Measurements from ENCODE around the gene APOOL.
A peak's percentile ranks its signal among the peaks of the same experiment; 100 is the strongest.

Gene APOOL

DNA sequence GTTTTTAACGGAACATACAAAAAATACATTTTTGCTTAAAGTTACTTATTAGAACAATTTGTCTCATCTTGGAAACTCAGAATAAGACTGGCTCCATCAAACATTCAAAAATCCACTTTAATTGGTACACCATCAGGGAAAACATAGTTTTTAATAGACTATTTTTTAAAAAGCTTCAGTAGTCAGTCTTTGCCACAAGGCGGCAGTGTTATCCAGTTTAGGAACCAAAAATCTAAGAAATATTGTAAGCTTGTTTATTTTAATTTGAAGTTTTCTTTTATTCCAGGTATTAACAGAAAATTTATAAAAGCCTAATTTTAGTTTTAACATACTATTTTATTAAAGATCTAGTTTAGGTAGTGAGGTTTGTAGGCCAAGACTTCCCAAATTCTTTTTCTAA, 107.7 kb downstream of the APOOL start:
- Histone ChIP-seq H3K36me3 (ENCODE audit: control insufficient read depth in 4 of 4, insufficient read depth in 4 of 4, low read length in 3 of 4) (no peaks in the 10 kb centered on the region), H3K27me3 (replicated peaks in 2 of 5; ENCODE audit: control insufficient read depth in 4 of 5, insufficient read depth in 5 of 5, low read length in 4 of 5) (peaks cover 0 to 2% (median 0%) of the 10 kb centered on the region in 5 experiments), H3K27ac (ENCODE audit: insufficient read depth in 1 of 2, low read depth in 1 of 2, low read length in 2 of 2, poor library complexity in 1 of 2, severe bottlenecking in 2 of 2) (no peak overlapping the region), H3K9me3 (ENCODE audit: control extremely low read depth in 1 of 5, control insufficient read depth in 4 of 5, insufficient read depth in 2 of 5, low read depth in 1 of 5, low read length in 4 of 5) (no peaks in the 10 kb centered on the region), H3K4me1 (ENCODE audit: control extremely low read depth in 1 of 4, control insufficient read depth in 4 of 4, insufficient read depth in 4 of 4, low read length in 3 of 4) (peaks cover 0 to 1% (median 0%) of the 10 kb centered on the region in 4 experiments), H3K4me3 (ENCODE audit: control insufficient read depth in 1 of 7, extremely low read depth in 1 of 7, insufficient read depth in 4 of 7, low read depth in 2 of 7, low read length in 6 of 7) (no peak overlapping the region)
- POLR2A ChIA-PET = no interaction called here
- CTCF ChIA-PET = interaction anchor here (1.2 to 1.4 kb wide), 2 partner anchors 432 to 434 kb away, joined by 3 to 4 read pairs; no protein-coding TSS in a partner anchor
- peak; percentile 2 to 49 (median 36) for DNase-seq
- no CpG with 5 or more reads among the region's 2 CpGs for WGBS (ENCODE audit: insufficient coverage)

- Histone ChIP-seq H3K9me3 (ENCODE audit: control extremely low read depth in 1 of 5, control insufficient read depth in 4 of 5, insufficient read depth in 2 of 5, low read depth in 1 of 5, low read length in 4 of 5) (no peaks in the 10 kb centered on the region), H3K27ac (ENCODE audit: insufficient read depth in 1 of 2, low read depth in 1 of 2, low read length in 2 of 2, poor library complexity in 1 of 2, severe bottlenecking in 2 of 2) (no peak overlapping the region), H3K27me3 (replicated peaks in 2 of 5; ENCODE audit: control insufficient read depth in 4 of 5, insufficient read depth in 5 of 5, low read length in 4 of 5) (no peaks in the 10 kb centered on the region), H3K36me3 (ENCODE audit: control insufficient read depth in 4 of 4, insufficient read depth in 4 of 4, low read length in 3 of 4) (no peaks in the 10 kb centered on the region), H3K4me1 (ENCODE audit: control extremely low read depth in 1 of 4, control insufficient read depth in 4 of 4, insufficient read depth in 4 of 4, low read length in 3 of 4) (peaks cover 0 to 1% (median 0%) of the 10 kb centered on the region in 4 experiments), H3K4me3 (ENCODE audit: control insufficient read depth in 1 of 7, extremely low read depth in 1 of 7, insufficient read depth in 4 of 7, low read depth in 2 of 7, low read length in 6 of 7) (no peak overlapping the region)
- WGBS (ENCODE audit: insufficient coverage) = 61% methylated on average over 6 of the region's 9 CpGs
- CTCF ChIA-PET = interaction anchor here (1.4 kb wide), 1 partner anchor 433 kb away, joined by 4 read pairs; no protein-coding TSS in a partner anchor
- DNase-seq = peak in 2 of 3 donors; percentile 14 to 21
- POLR2A ChIA-PET = no interaction called here
Observed at GRCh38 chrX:85112293-85112692, 108.6 kb downstream of the APOOL start.

DNA sequence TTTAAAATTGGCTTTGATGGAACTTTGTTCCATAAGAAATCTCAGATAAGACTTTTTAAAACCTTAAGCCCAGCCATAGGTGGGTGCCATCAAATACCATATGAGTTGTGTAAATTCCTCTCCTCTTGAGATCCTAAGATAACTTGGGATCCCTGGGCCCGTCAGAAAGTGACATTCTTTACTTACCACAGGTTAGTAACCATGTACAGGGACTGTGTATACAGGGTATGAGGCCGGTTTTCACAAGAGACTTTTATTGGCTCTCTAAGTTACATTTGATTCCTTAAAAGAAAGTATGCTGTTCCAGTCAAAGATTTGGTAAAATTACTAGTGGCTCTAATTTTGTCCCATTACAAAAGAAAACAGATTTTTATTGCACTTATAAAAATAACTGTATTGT, 110.1 kb downstream of the APOOL start:
- no peaks in the 10 kb centered on the region for H3K36me3 ChIP-seq (ENCODE audit: control insufficient read depth in 4 of 4, insufficient read depth in 4 of 4, low read length in 3 of 4)
- no peak for DNase-seq
- peaks cover 0 to 1% (median 0%) of the 10 kb centered on the region in 4 experiments for H3K4me1 ChIP-seq (ENCODE audit: control extremely low read depth in 1 of 4, control insufficient read depth in 4 of 4, insufficient read depth in 4 of 4, low read length in 3 of 4)
- POLR2A ChIA-PET = no interaction called here
- H3K9me3 ChIP-seq (ENCODE audit: control extremely low read depth in 1 of 5, control insufficient read depth in 4 of 5, insufficient read depth in 2 of 5, low read depth in 1 of 5, low read length in 4 of 5) = no peaks in the 10 kb centered on the region
- CTCF ChIA-PET = interaction anchor here (1.4 kb wide), 1 partner anchor 432 kb away, joined by 3 read pairs; no protein-coding TSS in a partner anchor
- H3K27me3 ChIP-seq (replicated peaks in 2 of 5; ENCODE audit: control insufficient read depth in 4 of 5, insufficient read depth in 5 of 5, low read length in 4 of 5) = no peaks in the 10 kb centered on the region
- no peak overlapping the region for H3K27ac ChIP-seq (ENCODE audit: insufficient read depth in 1 of 2, low read depth in 1 of 2, low read length in 2 of 2, poor library complexity in 1 of 2, severe bottlenecking in 2 of 2)
- WGBS (ENCODE audit: insufficient coverage) = 40% methylated on average over 1 of the region's 2 CpGs
- H3K4me3 ChIP-seq (ENCODE audit: control insufficient read depth in 1 of 7, extremely low read depth in 1 of 7, insufficient read depth in 4 of 7, low read depth in 2 of 7, low read length in 6 of 7) = no peak overlapping the region

DNA sequence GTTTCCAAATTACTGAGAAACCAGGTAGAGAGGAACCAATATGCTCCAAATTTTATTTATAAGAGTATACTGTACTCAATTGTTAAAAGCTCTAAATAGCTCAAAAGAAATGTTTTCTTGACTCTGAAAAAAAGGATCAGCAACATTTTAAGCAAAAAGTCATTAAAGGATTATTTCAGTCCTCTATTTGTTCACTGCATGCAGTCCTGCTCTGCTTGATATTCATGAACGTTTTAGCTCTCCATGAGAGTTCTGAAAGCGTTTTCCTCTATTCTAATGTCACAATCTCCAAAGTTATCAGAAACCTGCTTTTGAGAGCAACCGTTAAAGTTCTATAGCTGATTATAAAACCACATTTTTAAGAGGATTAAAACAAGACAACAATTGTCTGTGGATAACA, 110.5 kb downstream of the APOOL start:
- 79% methylated on average over 2 of the region's 3 CpGs for WGBS (ENCODE audit: insufficient coverage)
- no peaks in the 10 kb centered on the region for H3K27me3 ChIP-seq (replicated peaks in 2 of 5; ENCODE audit: control insufficient read depth in 4 of 5, insufficient read depth in 5 of 5, low read length in 4 of 5)
- no peaks in the 10 kb centered on the region for H3K36me3 ChIP-seq (ENCODE audit: control insufficient read depth in 4 of 4, insufficient read depth in 4 of 4, low read length in 3 of 4)
- H3K4me3 ChIP-seq (ENCODE audit: control insufficient read depth in 1 of 7, extremely low read depth in 1 of 7, insufficient read depth in 4 of 7, low read depth in 2 of 7, low read length in 6 of 7) = no peak overlapping the region
- ChIA-PET CTCF (interaction anchor here (1.4 kb wide), 1 partner anchor 431 kb away, joined by 3 read pairs; no protein-coding TSS in a partner anchor), POLR2A (no interaction called here)
- H3K27ac ChIP-seq (ENCODE audit: insufficient read depth in 1 of 2, low read depth in 1 of 2, low read length in 2 of 2, poor library complexity in 1 of 2, severe bottlenecking in 2 of 2) = no peak overlapping the region
- no peaks in the 10 kb centered on the region for H3K9me3 ChIP-seq (ENCODE audit: control extremely low read depth in 1 of 5, control insufficient read depth in 4 of 5, insufficient read depth in 2 of 5, low read depth in 1 of 5, low read length in 4 of 5)
- no peak for DNase-seq
- H3K4me1 ChIP-seq (ENCODE audit: control extremely low read depth in 1 of 4, control insufficient read depth in 4 of 4, insufficient read depth in 4 of 4, low read length in 3 of 4) = peaks cover 0 to 1% (median 0%) of the 10 kb centered on the region in 4 experiments

- Histone ChIP-seq H3K4me1 (ENCODE audit: control extremely low read depth in 1 of 4, control insufficient read depth in 4 of 4, insufficient read depth in 4 of 4, low read length in 3 of 4) (peaks cover 0 to 1% (median 0%) of the 10 kb centered on the region in 4 experiments), H3K4me3 (ENCODE audit: control insufficient read depth in 1 of 7, extremely low read depth in 1 of 7, insufficient read depth in 4 of 7, low read depth in 2 of 7, low read length in 6 of 7) (no peak overlapping the region), H3K27ac (ENCODE audit: insufficient read depth in 1 of 2, low read depth in 1 of 2, low read length in 2 of 2, poor library complexity in 1 of 2, severe bottlenecking in 2 of 2) (no peak overlapping the region), H3K9me3 (ENCODE audit: control extremely low read depth in 1 of 5, control insufficient read depth in 4 of 5, insufficient read depth in 2 of 5, low read depth in 1 of 5, low read length in 4 of 5) (no peaks in the 10 kb centered on the region), H3K27me3 (replicated peaks in 2 of 5; ENCODE audit: control insufficient read depth in 4 of 5, insufficient read depth in 5 of 5, low read length in 4 of 5) (no peaks in the 10 kb centered on the region), H3K36me3 (ENCODE audit: control insufficient read depth in 4 of 4, insufficient read depth in 4 of 4, low read length in 3 of 4) (no peaks in the 10 kb centered on the region)
- ChIA-PET POLR2A (no interaction called here), CTCF (no interaction called here)
- DNase-seq = no peak
Observed at GRCh38 chrX:85114776-85115175, 111.1 kb downstream of the APOOL start.

GRCh38 chrX:85115252-85115651, 111.6 kb downstream of the APOOL start:
- Histone ChIP-seq H3K27me3 (replicated peaks in 2 of 5; ENCODE audit: control insufficient read depth in 4 of 5, insufficient read depth in 5 of 5, low read length in 4 of 5) (no peaks in the 10 kb centered on the region), H3K4me1 (ENCODE audit: control extremely low read depth in 1 of 4, control insufficient read depth in 4 of 4, insufficient read depth in 4 of 4, low read length in 3 of 4) (peaks cover 0 to 1% (median 0%) of the 10 kb centered on the region in 4 experiments), H3K4me3 (ENCODE audit: control insufficient read depth in 1 of 7, extremely low read depth in 1 of 7, insufficient read depth in 4 of 7, low read depth in 2 of 7, low read length in 6 of 7) (no peak overlapping the region), H3K27ac (ENCODE audit: insufficient read depth in 1 of 2, low read depth in 1 of 2, low read length in 2 of 2, poor library complexity in 1 of 2, severe bottlenecking in 2 of 2) (no peak overlapping the region), H3K9me3 (ENCODE audit: control extremely low read depth in 1 of 5, control insufficient read depth in 4 of 5, insufficient read depth in 2 of 5, low read depth in 1 of 5, low read length in 4 of 5) (no peaks in the 10 kb centered on the region), H3K36me3 (ENCODE audit: control insufficient read depth in 4 of 4, insufficient read depth in 4 of 4, low read length in 3 of 4) (no peaks in the 10 kb centered on the region)
- ChIA-PET POLR2A (no interaction called here), CTCF (interaction anchor here (0.6 kb wide), 1 partner anchor 17 kb away, joined by 3 read pairs; no protein-coding TSS in a partner anchor)
- WGBS (ENCODE audit: insufficient coverage) = 70% methylated on average over 1 of the region's 1 CpG
- no peak for DNase-seq

- ChIA-PET POLR2A (no interaction called here), CTCF (no interaction called here)
- Histone ChIP-seq H3K27ac (ENCODE audit: insufficient read depth in 1 of 2, low read depth in 1 of 2, low read length in 2 of 2, poor library complexity in 1 of 2, severe bottlenecking in 2 of 2) (no peak overlapping the region), H3K27me3 (replicated peaks in 2 of 5; ENCODE audit: control insufficient read depth in 4 of 5, insufficient read depth in 5 of 5, low read length in 4 of 5) (peaks cover 0 to 2% (median 0%) of the 10 kb centered on the region in 5 experiments), H3K4me1 (ENCODE audit: control extremely low read depth in 1 of 4, control insufficient read depth in 4 of 4, insufficient read depth in 4 of 4, low read length in 3 of 4) (no peaks in the 10 kb centered on the region), H3K4me3 (ENCODE audit: control insufficient read depth in 1 of 7, extremely low read depth in 1 of 7, insufficient read depth in 4 of 7, low read depth in 2 of 7, low read length in 6 of 7) (no peak overlapping the region), H3K9me3 (ENCODE audit: control extremely low read depth in 1 of 5, control insufficient read depth in 4 of 5, insufficient read depth in 2 of 5, low read depth in 1 of 5, low read length in 4 of 5) (no peaks in the 10 kb centered on the region), H3K36me3 (ENCODE audit: control insufficient read depth in 4 of 4, insufficient read depth in 4 of 4, low read length in 3 of 4) (no peaks in the 10 kb centered on the region)
- DNase-seq = no peak
Observed at GRCh38 chrX:85136409-85136808, 132.7 kb downstream of the APOOL start.

All from common myeloid progenitor, CD34-positive (primary cell).